Keratinocyte (primary cell): ENCODE results near the gene FANCG. TPM values are rescaled to one million over a fixed set of nuclear protein-coding genes. Genes with fewer than 3 reads are reported as not detected.

Experiments used
- DNase-seq: peaks from one replicate; pipeline ENCODE4 v3.0.0-alpha.2; 2011; ENCODE audit warnings: low read depth, missing footprints, low spot score
- FAIRE-seq: peaks from 2 replicates; lab custom pipeline; 2011; peaks lifted over from hg19 to GRCh38; lab: Jason Lieb, UNC
- H2AFZ ChIP-seq: 2 replicates; pipeline ENCODE4 v1.6.0; 2012; ENCODE audit warnings: low read length, control low read depth, inconsistent platforms; ENCODE audit not compliant: control insufficient read depth
- H3K27ac ChIP-seq: 2 replicates; pipeline ENCODE4 v1.5.1; 2011; ENCODE audit warnings: low read length; ENCODE audit not compliant: control insufficient read depth, insufficient read depth
- H3K27me3 ChIP-seq: 3 replicates; pipeline ENCODE4 v1.6.0; 2011; ENCODE audit warnings: low read length; ENCODE audit not compliant: control insufficient read depth, insufficient read depth; ENCODE audit errors: extremely low read depth
- H3K36me3 ChIP-seq, 2 experiments: 2 replicates in 1 of 2; 3 replicates in 1 of 2; pipeline ENCODE4 v1.5.1; 2011; ENCODE audit warnings: low read length in 2 of 2, mild to moderate bottlenecking in 1 of 2; ENCODE audit not compliant: control insufficient read depth in 2 of 2, insufficient read depth in 2 of 2; ENCODE audit errors: extremely low read depth in 1 of 2
- H3K4me1 ChIP-seq: 3 replicates; pipeline ENCODE4 v1.5.1; 2011; ENCODE audit warnings: low read length; ENCODE audit not compliant: control insufficient read depth, insufficient read depth; ENCODE audit errors: extremely low read depth
- H3K4me2 ChIP-seq: 3 replicates; pipeline ENCODE4 v1.6.0; 2011; ENCODE audit warnings: low read depth, low read length; ENCODE audit not compliant: control insufficient read depth, insufficient read depth; ENCODE audit errors: extremely low read depth
- H3K4me3 ChIP-seq, 3 experiments: fragments of 200-600 bp in 1 of 3; sonication (generic) in 1 of 3; 2 replicates in 2 of 3; 3 replicates in 1 of 3; pipeline ENCODE4 v1.5.1; 2011 to 2016; ENCODE audit warnings: low read length in 3 of 3, mild to moderate bottlenecking in 3 of 3, control low read depth in 2 of 3, inconsistent platforms in 1 of 3, low read depth in 1 of 3, mixed read lengths in 1 of 3, mixed run types in 1 of 3, moderate library complexity in 1 of 3; ENCODE audit not compliant: control insufficient read depth in 2 of 3, insufficient read depth in 2 of 3; ENCODE audit errors: extremely low read depth in 1 of 3
- H3K79me2 ChIP-seq: 2 replicates; pipeline ENCODE4 v1.6.0; 2012; ENCODE audit warnings: low read length; ENCODE audit not compliant: control insufficient read depth, insufficient read depth
- H3K9ac ChIP-seq: 3 replicates; pipeline ENCODE4 v1.6.0; 2011; ENCODE audit warnings: low read length; ENCODE audit not compliant: control insufficient read depth, insufficient read depth; ENCODE audit errors: extremely low read depth
- H3K9me1 ChIP-seq: 3 replicates; pipeline ENCODE4 v1.6.0; 2011; ENCODE audit warnings: low read length; ENCODE audit not compliant: control insufficient read depth, insufficient read depth; ENCODE audit errors: extremely low read depth
- H3K9me3 ChIP-seq: 2 replicates; pipeline ENCODE4 v1.5.1; 2012; ENCODE audit warnings: low read depth, low read length; ENCODE audit not compliant: control insufficient read depth
- H4K20me1 ChIP-seq: 3 replicates; pipeline ENCODE4 v1.6.0; 2011; ENCODE audit warnings: low read length; ENCODE audit not compliant: control insufficient read depth, insufficient read depth; ENCODE audit errors: extremely low read depth
- EZH2 ChIP-seq: IDR thresholded peaks from one replicate; pipeline ENCODE4 v1.6.1; 2012; ENCODE audit warnings: inconsistent platforms, mild to moderate bottlenecking, low read length, moderate library complexity
- dilution Hi-C: fragments of 300-500 bp; cut with MboI; formaldehyde crosslinking; loops from one replicate; pipeline ENCODE4 v1.7.0; 2020; ENCODE audit warnings: low sequenced_read_pairs; ENCODE audit not compliant: extremely low pct_ligation_motif_present
- polyA plus RNA-seq, 5 experiments: library from polyadenylated mRNA; depleted of rRNA in 3 of 5; stranded (reverse) in 3 of 5; stranded (forward) in 1 of 5; unstranded in 1 of 5; fragments of >200 nt; gene quantifications; 1 replicate in 1 of 5; 2 replicates in 3 of 5; 3 replicates in 1 of 5; pipeline versions ENCODE4 v1.2.1 to v1.2.3, GENCODE V29; 2011 to 2012; ENCODE audit warnings: missing spikeins in 2 of 5, low read depth in 1 of 5, low replicate concordance in 1 of 5
- small RNA-seq, 3 experiments: library from RNA; depleted of rRNA; stranded (forward); fragments of <200 nt; gene quantifications; one replicate each; pipeline ENCODE3, GENCODE V24; 2012; ENCODE audit warnings: low read depth in 3 of 3, low replicate concordance in 1 of 3; ENCODE audit not compliant: insufficient read length in 3 of 3
- TF ChIP-seq, protein P1 (sequence below), 3 experiments: IDR thresholded peaks in 1 of 3; conservative IDR thresholded peaks in 1 of 3; optimal IDR thresholded peaks in 1 of 3; 2 replicates in 2 of 3; 3 replicates in 1 of 3; pipeline versions ENCODE3 to v1.5.1; 2011; ENCODE audit warnings: low read length in 3 of 3, mild to moderate bottlenecking in 3 of 3, moderate library complexity in 2 of 3, control low read depth in 1 of 3, inconsistent platforms in 1 of 3; ENCODE audit not compliant: insufficient read depth in 2 of 3; ENCODE audit errors: extremely low read depth in 1 of 3

FANCG gene
- polyA plus RNA-seq, 1 donor (not counting 4 experiments of a cell fraction or from before 2014, with no cell fraction given), result 14.6 TPM

DNA sequence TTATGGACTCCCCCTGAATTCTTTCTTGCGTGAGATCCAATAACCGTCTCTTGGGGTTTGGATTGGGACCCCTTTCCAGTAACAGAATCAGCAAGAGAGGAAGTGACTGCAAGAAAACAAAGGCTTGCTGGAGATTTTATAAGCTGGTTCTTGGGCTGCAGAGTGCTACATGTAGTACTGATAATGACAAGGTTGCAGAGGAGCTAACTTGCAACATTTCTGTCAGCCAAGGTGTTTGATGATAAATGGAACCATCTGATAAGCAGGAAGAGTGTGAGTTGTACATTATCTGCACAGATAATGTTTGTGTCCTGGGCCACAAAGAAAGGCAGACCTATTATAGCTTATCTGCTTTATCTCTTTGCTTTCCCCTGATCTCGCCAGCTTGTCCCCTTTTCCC is 53.1 kb downstream of the FANCG start:
- FAIRE-seq, result no peak
- no peak overlapping the region for H3K4me3 ChIP-seq
- H3K36me3 ChIP-seq, result peaks cover 0 to 1% of the 10 kb centered on the region in 2 experiments
- H3K9me1 ChIP-seq, result no peaks in the 10 kb centered on the region
- peak overlapping the region; percentile 47 for H3K27ac ChIP-seq
- peak overlapping the region; percentile 49 for H3K4me2 ChIP-seq
- dilution Hi-C loops, result no loop called here
- H2AFZ ChIP-seq, result no peak overlapping the region
- H3K9ac ChIP-seq, result no peak overlapping the region
- TF ChIP-seq EZH2, result no peak
- TF ChIP-seq, protein P1, sequence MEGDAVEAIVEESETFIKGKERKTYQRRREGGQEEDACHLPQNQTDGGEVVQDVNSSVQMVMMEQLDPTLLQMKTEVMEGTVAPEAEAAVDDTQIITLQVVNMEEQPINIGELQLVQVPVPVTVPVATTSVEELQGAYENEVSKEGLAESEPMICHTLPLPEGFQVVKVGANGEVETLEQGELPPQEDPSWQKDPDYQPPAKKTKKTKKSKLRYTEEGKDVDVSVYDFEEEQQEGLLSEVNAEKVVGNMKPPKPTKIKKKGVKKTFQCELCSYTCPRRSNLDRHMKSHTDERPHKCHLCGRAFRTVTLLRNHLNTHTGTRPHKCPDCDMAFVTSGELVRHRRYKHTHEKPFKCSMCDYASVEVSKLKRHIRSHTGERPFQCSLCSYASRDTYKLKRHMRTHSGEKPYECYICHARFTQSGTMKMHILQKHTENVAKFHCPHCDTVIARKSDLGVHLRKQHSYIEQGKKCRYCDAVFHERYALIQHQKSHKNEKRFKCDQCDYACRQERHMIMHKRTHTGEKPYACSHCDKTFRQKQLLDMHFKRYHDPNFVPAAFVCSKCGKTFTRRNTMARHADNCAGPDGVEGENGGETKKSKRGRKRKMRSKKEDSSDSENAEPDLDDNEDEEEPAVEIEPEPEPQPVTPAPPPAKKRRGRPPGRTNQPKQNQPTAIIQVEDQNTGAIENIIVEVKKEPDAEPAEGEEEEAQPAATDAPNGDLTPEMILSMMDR (optimal IDR thresholded peaks at IDR 0.05 in 1 of 3, IDR thresholded peaks at IDR 0.05 in 1 of 3, conservative IDR thresholded peaks at IDR 0.05 in 1 of 3; ENCODE audit: extremely low read depth in 1 of 3, insufficient read depth in 2 of 3, low read length in 3 of 3), result no peak
- no peak for DNase-seq
- H3K4me1 ChIP-seq, result peaks cover 28% of the 10 kb centered on the region
- no peaks in the 10 kb centered on the region for H4K20me1 ChIP-seq
- H3K9me3 ChIP-seq, result peaks cover 7% of the 10 kb centered on the region
- H3K79me2 ChIP-seq, result no peaks in the 10 kb centered on the region
- H3K27me3 ChIP-seq, result no peaks in the 10 kb centered on the region

Small RNA genes lying within 50 kb of the gene (small RNA-seq; reads per million reads assigned to genes)
- gene RN7SL338P, result 0 reads per million in 3 experiments

Other genes with a start within 250 kb of the FANCG start
- 0.04 to 0.09 TPM (median 0.04 TPM) in 3 replicates for gene PHF24, start 121.7 kb downstream of the FANCG start, polyA plus RNA-seq
- 2.4 to 3.9 TPM (median 2.7 TPM) in 3 replicates for gene DNAJB5, start 90.2 kb downstream of the FANCG start, polyA plus RNA-seq
- gene VCP, start 7.3 kb downstream of the FANCG start, polyA plus RNA-seq, result 339 to 414 TPM (median 356 TPM) in 3 replicates
- 18.6 to 27.0 TPM (median 20.7 TPM) in 3 replicates for gene PIGO, start 16.6 kb upstream of the FANCG start, polyA plus RNA-seq
- gene STOML2, start 23.2 kb upstream of the FANCG start, polyA plus RNA-seq, result 149 to 174 TPM (median 154 TPM) in 3 replicates
- gene ATOSB, start 35.9 kb upstream of the FANCG start, polyA plus RNA-seq, result 32.7 to 51.3 TPM (median 39.4 TPM) in 3 replicates
- 9.3 to 10.9 TPM (median 9.8 TPM) in 3 replicates for gene UNC13B, start 82.1 kb upstream of the FANCG start, polyA plus RNA-seq